Skeletal muscle satellite cell (primary cell): ENCODE data around the gene HOXA3.

Experiments
- H3K27me3 ChIP-seq: 2 replicates; pipeline ENCODE4 v1.7.0; 2013; ENCODE audit warnings: low read length; ENCODE audit not compliant: control insufficient read depth, insufficient read depth
- H3K36me3 ChIP-seq: 2 replicates; pipeline ENCODE4 v1.7.0; 2013; ENCODE audit warnings: mild to moderate bottlenecking, control low read depth, low read length; ENCODE audit not compliant: insufficient read depth
- H3K4me1 ChIP-seq: 2 replicates; pipeline ENCODE4 v1.7.0; 2013; ENCODE audit warnings: low read length; ENCODE audit not compliant: control insufficient read depth, insufficient read depth
- H3K4me2 ChIP-seq: 2 replicates; pipeline ENCODE4 v1.7.0; 2013; ENCODE audit warnings: mild to moderate bottlenecking, low read length
- H3K4me3 ChIP-seq: 2 replicates; pipeline ENCODE4 v1.7.0; 2013; ENCODE audit warnings: low read length
- H3K9ac ChIP-seq: 2 replicates; pipeline ENCODE4 v1.7.0; 2013; ENCODE audit warnings: mild to moderate bottlenecking, low read depth, low read length, moderate library complexity
- H3K9me3 ChIP-seq: replicated peaks from 2 replicates; pipeline ENCODE4 v1.7.0; 2013; ENCODE audit warnings: mild to moderate bottlenecking, control low read depth, low read length

The HOXA3 gene

DNA sequence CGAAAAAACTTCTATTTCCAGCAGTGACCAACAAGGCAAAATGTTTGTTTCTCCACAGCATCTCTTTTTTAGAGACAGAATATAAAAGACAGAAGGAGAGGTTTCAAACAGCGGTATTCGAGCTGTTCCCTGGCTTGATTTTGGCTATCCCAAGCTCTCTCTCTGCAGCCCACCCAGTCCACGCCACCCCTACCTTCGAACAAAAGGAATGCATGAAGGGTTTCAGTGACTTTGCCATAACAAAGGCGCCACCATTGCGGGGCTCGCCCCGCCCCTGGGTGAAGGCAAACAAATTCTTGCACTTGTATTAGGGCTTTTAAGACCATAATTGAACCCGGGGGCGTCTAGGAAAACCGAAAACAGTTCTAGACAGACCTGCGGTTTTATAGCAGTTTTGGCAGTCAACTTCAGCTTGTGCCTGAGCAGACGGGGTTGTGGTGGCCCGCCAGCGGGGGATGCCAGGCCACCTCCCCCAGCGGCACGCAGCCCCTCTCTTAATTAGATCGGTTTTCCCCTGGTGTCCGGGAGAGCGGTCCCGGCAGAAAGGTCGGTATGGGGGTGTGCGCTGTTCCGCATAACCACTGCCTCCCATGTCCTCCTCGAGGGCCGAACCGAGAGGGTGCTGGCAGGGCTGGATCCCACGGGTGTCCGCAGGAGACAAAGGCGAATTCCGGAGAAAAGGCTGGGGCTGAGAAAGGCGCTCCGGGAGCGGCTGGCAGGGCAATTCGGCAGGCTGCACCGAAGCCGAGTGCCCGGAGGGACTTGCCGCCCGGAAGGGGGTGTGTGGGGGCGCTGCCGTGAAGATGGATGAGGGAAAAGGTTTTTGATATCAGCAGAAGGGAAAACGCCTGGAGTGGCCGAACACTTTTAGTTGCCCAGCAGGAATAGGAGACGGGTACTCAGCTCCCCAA lies 35.3 kb upstream of the HOXA3 start:
- no peaks in the 10 kb centered on the region for H3K27me3 ChIP-seq
- H3K4me2 ChIP-seq: peak overlapping the region; percentile 98
- peak overlapping the region; percentile 89 for H3K9ac ChIP-seq
- peak overlapping the region; percentile 83 for H3K4me3 ChIP-seq
- peaks cover 1% of the 10 kb centered on the region for H3K36me3 ChIP-seq
- no peaks in the 10 kb centered on the region for H3K9me3 ChIP-seq
- peaks cover 72% of the 10 kb centered on the region for H3K4me1 ChIP-seq

DNA sequence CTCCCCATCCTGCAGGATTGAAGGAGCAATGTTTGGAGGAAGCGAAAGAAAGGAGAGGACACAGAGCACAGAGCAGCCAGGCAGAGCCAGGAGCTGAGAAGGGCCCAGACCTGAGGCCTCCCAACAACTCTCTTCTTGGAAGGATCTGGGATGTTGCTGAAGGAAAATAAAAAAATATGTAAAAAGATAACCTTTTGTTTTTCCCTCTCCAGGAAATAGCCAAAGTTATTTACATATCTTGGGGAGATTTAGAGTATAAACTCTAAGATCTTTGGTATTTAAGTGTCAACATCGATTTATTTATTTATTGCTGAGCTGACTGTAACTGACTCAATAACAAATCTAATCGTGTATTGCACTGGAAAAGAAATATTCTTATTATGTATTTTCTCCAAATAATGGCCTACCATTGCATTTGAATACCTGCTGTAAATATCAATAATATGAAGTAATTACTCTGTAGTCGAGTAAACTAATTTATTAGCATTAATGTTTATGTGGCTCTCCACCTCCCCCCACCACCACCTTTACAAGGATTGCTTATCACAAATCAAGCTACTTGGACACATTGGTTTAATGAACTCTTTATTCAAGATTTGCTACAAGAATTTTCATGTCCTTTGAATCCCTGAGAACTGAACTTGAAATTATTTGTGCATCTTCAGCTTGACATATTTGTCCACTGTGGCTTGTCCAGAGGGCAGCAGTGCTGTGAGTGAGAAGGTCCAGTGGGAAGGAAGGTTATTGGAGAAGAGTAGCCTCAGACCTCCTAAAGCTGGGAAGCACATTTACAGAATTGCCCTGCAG lies 34.5 kb upstream of the HOXA3 start:
- Histone ChIP-seq H3K4me1 (peaks cover 72% of the 10 kb centered on the region), H3K27me3 (no peaks in the 10 kb centered on the region), H3K36me3 (peaks cover 7% of the 10 kb centered on the region), H3K9ac (peak overlapping the region; percentile 89), H3K9me3 (no peaks in the 10 kb centered on the region), H3K4me2 (peak overlapping the region; percentile 98), H3K4me3 (peak overlapping the region; percentile 83)

DNA sequence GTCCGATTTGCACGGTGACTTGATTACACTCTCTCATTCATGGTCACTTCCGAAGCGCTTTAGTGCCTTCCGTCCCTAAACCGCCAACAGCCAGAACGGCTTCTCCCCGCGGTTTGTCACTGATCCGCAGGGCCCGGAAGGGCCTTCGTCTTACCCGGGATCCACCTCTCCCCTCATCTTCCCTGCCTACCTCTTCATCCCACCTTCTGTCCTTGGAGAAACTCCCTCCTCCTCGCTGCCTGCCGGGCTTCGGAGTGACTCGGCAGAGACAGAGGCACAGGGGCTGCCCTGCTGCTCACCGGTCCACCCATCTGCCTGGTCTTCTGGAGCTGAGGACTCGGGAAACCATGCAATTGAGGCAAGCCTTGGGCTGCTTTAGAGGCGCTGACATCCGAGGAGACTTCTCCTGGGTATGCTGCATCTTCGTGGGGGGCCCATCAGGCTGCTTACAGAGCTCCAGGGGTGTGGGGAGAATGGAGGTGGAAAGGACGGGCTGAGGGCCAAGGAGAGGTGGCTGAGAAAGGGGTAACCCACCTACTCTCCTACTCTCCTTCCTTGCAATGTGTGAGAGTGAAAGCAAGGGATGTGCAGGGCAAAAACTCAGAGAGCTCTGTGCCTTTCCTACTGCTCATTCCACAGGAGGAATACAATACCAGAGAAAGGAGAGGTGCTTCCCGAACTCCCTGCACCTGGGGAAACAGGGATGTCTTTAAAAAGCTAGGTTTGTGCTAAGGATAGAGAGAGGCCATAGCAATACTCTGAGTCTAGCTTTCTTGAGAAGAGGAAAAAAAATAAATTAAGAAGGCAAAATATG lies 33.7 kb upstream of the HOXA3 start:
- Histone ChIP-seq H3K9me3 (no peaks in the 10 kb centered on the region), H3K9ac (peak overlapping the region; percentile 89), H3K36me3 (peaks cover 9% of the 10 kb centered on the region), H3K4me3 (peak overlapping the region; percentile 83), H3K4me1 (peaks cover 72% of the 10 kb centered on the region), H3K27me3 (no peaks in the 10 kb centered on the region), H3K4me2 (peak overlapping the region; percentile 98)

DNA sequence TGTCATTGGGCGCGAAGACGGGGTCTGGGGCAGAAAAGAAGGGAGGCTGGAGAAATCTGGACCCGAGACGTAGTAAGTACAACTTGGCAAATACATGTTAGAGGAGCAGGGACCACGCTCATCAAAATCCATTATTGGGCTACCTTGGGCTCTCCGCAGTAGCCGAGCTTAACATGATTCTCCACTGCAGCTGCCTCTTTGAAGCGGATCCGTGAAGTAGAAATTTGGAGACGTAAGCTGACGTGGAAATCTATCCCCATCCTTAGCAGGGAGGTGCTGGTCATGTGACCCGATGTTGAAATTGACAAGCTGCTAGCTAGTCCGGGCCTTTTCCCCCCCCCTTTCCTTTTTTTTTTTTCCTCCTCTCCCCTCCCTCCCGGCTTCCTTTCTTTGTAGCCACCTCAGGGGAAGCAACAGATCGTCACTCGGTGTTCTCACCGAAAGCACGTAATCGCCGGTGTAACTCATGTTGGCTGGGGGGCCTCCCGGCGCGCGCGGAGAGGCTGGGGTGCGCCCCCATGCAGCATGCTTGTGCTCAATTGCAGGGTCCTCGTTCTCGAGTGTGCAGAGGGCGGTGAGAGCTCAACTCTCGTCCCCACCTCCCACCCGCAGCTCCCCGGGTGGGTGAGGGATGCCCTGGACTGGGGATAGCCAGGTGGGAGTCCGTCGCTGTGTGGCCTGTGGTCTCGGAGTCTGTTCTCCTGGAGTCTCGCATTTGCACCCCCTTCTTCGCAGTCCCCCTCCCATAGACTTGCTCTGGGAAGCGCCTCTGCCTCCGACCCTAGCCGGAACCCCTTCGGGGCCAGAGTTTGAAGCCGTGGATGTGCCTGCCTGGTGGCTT lies 32.9 kb upstream of the HOXA3 start, which contains the start of gene HOXA11:
HOXA11 (minus strand) TSS at position 220 of the 841 bp plus-strand sequence; CDS start at position 132, 88 bp downstream.
- Histone ChIP-seq H3K36me3 (peaks cover 9% of the 10 kb centered on the region), H3K4me3 (peak within 1 kb of the TSS; percentile 83), H3K27me3 (no peaks in the 10 kb centered on the region), H3K9me3 (no peaks in the 10 kb centered on the region), H3K4me2 (peak within 1 kb of the TSS; percentile 98), H3K4me1 (peaks cover 72% of the 10 kb centered on the region), H3K9ac (peak within 1 kb of the TSS; percentile 89)

DNA sequence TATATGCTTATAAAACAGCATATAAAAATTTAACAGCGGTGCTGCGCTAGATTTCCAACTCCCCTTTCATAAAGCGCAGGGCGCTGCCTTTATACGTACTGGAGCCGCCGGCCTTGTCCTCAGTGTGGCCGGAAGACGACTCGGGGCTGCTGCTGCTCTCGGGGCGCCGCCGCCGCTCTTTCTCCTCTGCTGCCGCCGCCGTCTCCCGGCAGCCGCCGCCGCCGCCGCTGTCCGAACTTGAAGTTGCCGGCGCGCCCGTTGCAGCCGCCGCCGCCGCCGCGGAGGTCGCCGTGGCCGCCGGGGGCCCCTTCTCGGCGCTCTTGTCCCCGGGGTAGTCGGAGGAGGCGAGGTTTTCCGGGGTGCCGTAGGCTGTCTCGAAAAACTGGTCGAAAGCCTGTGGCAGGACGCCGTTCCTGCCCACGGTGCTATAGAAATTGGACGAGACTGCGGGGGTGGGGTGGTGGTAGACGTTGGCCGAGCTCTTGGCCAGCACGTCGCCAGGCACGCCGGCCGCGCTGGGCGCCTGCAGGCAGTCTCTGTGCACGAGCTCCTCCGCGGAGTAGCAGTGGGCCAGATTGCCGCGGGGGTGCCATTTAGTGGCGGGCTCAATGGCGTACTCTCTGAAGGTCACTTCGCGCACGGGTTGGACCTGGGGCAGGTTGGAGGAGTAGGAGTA lies 32.1 kb upstream of the HOXA3 start:
- H3K4me2 ChIP-seq: peak overlapping the region; percentile 98
- H3K9ac ChIP-seq: peak overlapping the region; percentile 89
- H3K4me3 ChIP-seq: peak overlapping the region; percentile 83
- peaks cover 68% of the 10 kb centered on the region for H3K4me1 ChIP-seq
- H3K9me3 ChIP-seq: no peaks in the 10 kb centered on the region
- H3K36me3 ChIP-seq: peaks cover 9% of the 10 kb centered on the region
- no peaks in the 10 kb centered on the region for H3K27me3 ChIP-seq

DNA sequence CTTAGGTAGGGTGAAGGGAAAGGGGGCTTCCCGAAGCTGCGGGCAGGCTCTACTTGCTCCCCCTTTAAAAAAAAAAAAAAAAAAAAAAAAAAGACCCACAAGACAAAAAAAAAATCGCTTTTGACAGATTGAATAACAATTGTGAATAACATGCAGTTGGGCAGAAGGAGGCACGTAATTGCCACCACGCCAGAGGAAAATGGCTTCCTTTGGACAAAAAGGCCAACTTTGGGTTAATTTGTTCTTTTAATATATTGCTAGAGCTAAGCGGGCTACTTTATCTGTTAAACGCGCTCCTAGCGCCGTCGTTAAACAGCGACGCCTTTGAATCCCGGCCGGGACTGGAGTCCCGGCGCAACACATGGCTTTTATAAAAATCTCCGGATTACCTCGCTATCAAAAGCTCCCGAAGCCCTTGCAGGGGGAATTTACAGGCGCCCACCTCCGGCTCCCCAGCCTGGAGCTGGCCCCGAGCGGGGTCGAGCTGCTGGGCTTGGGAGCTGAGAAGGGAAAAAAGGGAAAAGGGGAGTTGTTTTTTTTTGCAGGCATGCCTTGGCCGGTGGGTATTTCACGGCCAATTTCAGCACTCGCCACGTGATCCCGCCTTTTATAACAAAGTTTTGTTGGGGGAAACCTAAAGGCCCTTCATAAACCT lies 31.4 kb upstream of the HOXA3 start:
- Histone ChIP-seq H3K27me3 (no peaks in the 10 kb centered on the region), H3K36me3 (peaks cover 9% of the 10 kb centered on the region), H3K9ac (peak overlapping the region; percentile 89), H3K9me3 (no peaks in the 10 kb centered on the region), H3K4me3 (peak overlapping the region; percentile 83), H3K4me2 (peak overlapping the region; percentile 98), H3K4me1 (peaks cover 62% of the 10 kb centered on the region)

DNA sequence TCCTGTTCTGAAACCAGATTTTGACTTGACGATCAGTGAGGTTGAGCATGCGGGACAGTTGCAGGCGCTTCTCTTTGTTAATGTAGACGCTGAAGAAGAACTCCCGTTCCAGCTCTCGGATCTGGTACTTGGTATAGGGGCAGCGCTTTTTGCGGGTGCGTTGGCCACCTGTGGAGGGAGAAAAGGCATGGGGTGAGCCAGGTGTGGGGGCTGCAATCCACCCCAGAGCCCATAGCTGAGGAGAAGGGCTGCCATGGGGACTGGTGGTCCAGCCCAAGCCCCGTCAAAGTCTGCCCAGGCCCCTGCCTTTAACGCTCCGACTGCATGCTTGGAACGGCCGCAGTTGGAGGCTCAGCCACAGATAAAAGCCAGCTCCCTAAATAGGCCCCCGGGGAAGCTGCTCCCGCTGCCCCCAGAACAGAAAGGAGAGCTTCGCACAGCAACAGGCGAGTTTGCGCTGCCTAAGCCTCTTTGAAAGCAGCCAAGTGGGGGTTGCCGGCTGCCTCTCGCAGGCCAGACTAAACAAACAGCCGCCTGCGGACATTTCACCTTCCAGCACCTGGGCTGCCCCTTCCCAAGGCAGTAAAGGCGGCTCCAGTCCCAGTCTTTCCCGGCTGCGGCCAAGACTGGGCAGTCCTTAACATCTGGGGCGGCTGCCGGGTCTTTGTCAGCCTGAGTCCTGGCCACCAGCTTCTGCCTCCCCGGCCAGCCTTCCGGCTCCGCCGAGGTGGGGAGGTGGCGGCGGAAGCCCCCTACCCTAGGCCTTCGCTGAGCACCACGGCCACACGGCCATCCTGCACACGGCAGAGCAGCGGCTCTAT lies 30.7 kb upstream of the HOXA3 start:
- Histone ChIP-seq H3K4me2 (peak overlapping the region; percentile 98), H3K9ac (peak overlapping the region; percentile 89), H3K27me3 (no peaks in the 10 kb centered on the region), H3K36me3 (peaks cover 9% of the 10 kb centered on the region), H3K4me3 (peak overlapping the region; percentile 83), H3K9me3 (no peaks in the 10 kb centered on the region), H3K4me1 (peaks cover 54% of the 10 kb centered on the region)

DNA sequence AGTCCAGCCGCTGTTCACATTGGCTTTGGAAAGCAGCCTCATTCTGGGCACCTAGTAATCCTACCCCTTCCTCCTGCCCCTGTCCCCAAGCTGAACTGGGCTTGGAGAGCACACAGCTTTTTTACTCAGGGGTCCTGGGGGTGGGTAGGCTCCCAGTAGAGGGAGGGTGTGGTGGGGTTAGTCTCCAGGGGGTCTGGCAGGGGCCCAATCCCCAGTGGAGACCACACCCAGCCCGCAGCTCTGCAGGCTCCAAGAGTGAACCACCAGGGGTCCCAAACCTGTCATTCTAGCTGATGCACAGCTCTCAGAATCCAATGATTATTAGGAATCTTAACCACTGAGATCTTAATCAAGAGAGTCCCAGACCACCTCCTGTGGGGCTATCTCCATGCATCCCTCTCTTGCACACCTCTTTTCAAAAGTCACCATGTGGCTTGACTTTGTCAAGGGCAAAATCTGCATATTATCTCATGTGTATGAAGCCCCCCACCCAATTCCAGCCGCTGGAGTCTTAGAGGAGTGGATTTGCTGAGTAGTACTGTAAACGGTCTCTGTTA lies 30.0 kb upstream of the HOXA3 start:
- Histone ChIP-seq H3K9me3 (no peaks in the 10 kb centered on the region), H3K4me1 (peaks cover 54% of the 10 kb centered on the region), H3K4me2 (peak overlapping the region; percentile 98), H3K27me3 (no peaks in the 10 kb centered on the region), H3K9ac (peak overlapping the region; percentile 89), H3K4me3 (peak overlapping the region; percentile 83), H3K36me3 (peaks cover 9% of the 10 kb centered on the region)

DNA sequence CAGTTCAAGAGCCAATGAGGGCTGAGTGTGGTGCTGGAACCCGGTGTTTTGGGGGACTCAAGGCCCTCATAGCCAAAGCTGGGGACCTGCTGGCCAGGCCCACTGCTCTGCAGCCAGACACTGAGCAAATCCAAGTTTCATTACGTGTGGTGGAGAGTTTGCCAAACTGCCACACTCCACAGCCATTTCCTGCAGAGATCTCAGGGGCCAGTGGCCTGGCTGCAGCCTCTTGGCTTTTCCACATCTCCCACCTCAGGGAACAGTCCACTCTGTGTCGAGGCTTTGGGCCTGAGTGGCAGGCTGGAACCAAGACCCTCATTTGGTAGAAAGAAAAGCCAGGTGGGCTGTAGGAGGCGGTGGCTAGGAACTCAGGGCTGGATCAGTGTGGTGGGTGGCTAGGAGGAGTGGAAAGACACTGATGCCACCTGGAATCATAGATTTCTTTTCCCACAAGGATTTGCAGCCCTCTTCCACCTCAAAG lies 29.5 kb upstream of the HOXA3 start:
- H3K4me2 ChIP-seq: peak overlapping the region; percentile 98
- no peaks in the 10 kb centered on the region for H3K9me3 ChIP-seq
- peak overlapping the region; percentile 89 for H3K9ac ChIP-seq
- peak overlapping the region; percentile 83 for H3K4me3 ChIP-seq
- H3K36me3 ChIP-seq: peaks cover 9% of the 10 kb centered on the region
- H3K4me1 ChIP-seq: peaks cover 54% of the 10 kb centered on the region
- no peaks in the 10 kb centered on the region for H3K27me3 ChIP-seq
